Aorta (tissue), 5 donors: ENCODE results near the gene GLG1. TPM values are rescaled to one million over a fixed set of nuclear protein-coding genes. Genes with fewer than 3 reads are reported as not detected.

Source experiments
- ATAC-seq: fragments of 200-7000 bp; cut with Tn5 transposase; one replicate; pipeline ENCODE4 v1.9.1; 2022; ENCODE audit warnings: moderate library complexity; ENCODE audit not compliant: low FRiP score
- DNase-seq, 2 donors: peaks; one replicate each; pipeline ENCODE4 v3.0.0-alpha.2; 2020
- H3K27ac ChIP-seq, 2 donors: one replicate each; pipeline ENCODE4 v1.5.1; 2013; ENCODE audit warnings: low read length in 2 of 2, mild to moderate bottlenecking in 2 of 2, moderate library complexity in 2 of 2, control low read depth in 1 of 2, inconsistent platforms in 1 of 2, low read depth in 1 of 2
- H3K27me3 ChIP-seq, 2 donors: one replicate each; pipeline ENCODE4 v1.6.1; 2013; ENCODE audit warnings: control low read depth in 1 of 2, low read length in 1 of 2, mild to moderate bottlenecking in 1 of 2, moderate library complexity in 1 of 2; ENCODE audit not compliant: insufficient read depth in 2 of 2, control insufficient read depth in 1 of 2
- H3K36me3 ChIP-seq, 2 donors: one replicate each; pipeline ENCODE4 v1.6.1; 2013; ENCODE audit warnings: control low read depth in 1 of 2, low read length in 1 of 2, mild to moderate bottlenecking in 1 of 2; ENCODE audit not compliant: insufficient read depth in 2 of 2, control insufficient read depth in 1 of 2
- H3K4me1 ChIP-seq, 2 donors: one replicate each; pipeline ENCODE4 v1.6.1; 2013; ENCODE audit warnings: low read length in 2 of 2, control low read depth in 1 of 2, mild to moderate bottlenecking in 1 of 2, moderate library complexity in 1 of 2; ENCODE audit not compliant: insufficient read depth in 2 of 2, control insufficient read depth in 1 of 2
- H3K4me3 ChIP-seq, 2 donors: one replicate each; pipeline ENCODE4 v1.5.1; 2013; ENCODE audit warnings: low read length in 2 of 2, control low read depth in 1 of 2, mild to moderate bottlenecking in 1 of 2
- H3K9me3 ChIP-seq: one replicate; pipeline ENCODE4 v1.6.1; 2013; ENCODE audit warnings: mild to moderate bottlenecking, low read length; ENCODE audit not compliant: control insufficient read depth
- WGBS, 2 donors: extraction: QIAGEN DNeasy Blood & Tissue Kit; methylation state at CpG; one replicate each; pipeline ENCODE4 v1.1.7; 2013; 5-methylcytosine and 5-hydroxymethylcytosine counted together
- intact Hi-C, 2 donors: fragments of 100-400 bp; cut with DNase I; formaldehyde crosslinking; loops; one replicate each; pipeline versions ENCODE4 v1.14.2 to v1.15.0; 2022
- polyA plus RNA-seq, 2 donors: library from polyadenylated mRNA; stranded (reverse); fragments of 200-250 nt; gene quantifications; one replicate each; pipeline ENCODE4 v1.2.3, GENCODE V29; 2013
- total RNA-seq, 2 donors: library from RNA; stranded (reverse); fragmentation: NEBNext Ultra II Directional; extraction: Animal tissue kit (Norgen Biotek cat#: 25700); gene quantifications; one replicate each; pipeline ENCODE4 v1.2.1, GENCODE V29; 2021
- donor health status: healthy with polysubstance abuse.
- donor health status: Bipolar disorder and iron deficiency.
- donor health status: DM: no; HTN: no; CAD: no.
- donor health status: DM: no; HTN: no; CAD: no.
- donor health status: DM: yes; HTN: yes; CAD: no.

The GLG1 gene
- total and polyA plus RNA-seq, 4 donors: 26.2 to 173 (median 114) TPM

GRCh38 chr16:74575175-74575806 is 31.6 kb downstream of the GLG1 start:
- Histone ChIP-seq H3K27ac (no peak overlapping the region), H3K36me3 (no peaks in the 10 kb centered on the region), H3K4me3 (no peak overlapping the region), H3K9me3 (no peaks in the 10 kb centered on the region), H3K27me3 (no peaks in the 10 kb centered on the region), H3K4me1 (no peaks in the 10 kb centered on the region)
- DNase-seq (no peak), ATAC-seq (no peak)
- 92 to 93% methylated on average over 7 of the region's 7 CpGs for WGBS, 2 donors
- intact Hi-C loops: no loop called here

DNA sequence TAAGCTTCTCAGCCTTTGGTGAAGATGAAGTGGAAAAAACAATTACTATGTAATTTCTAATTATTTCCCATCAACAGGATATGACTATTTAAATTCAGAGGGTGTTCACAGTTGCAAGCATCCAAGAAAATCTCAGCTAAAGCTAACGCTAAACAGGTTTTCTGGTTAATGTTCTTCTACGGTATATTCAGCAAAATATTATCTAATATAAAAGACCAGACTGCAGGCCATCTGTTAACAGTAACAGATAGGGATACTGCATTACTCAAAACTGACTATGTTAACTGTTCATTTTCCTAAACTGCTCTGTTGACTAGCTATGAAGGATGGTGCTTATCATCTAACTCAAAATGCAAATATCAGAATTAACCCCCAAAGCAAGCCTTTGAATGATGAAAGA is 32.8 kb downstream of the GLG1 start:
- intact Hi-C loops: no loop called here
- H3K27me3 ChIP-seq: no peaks in the 10 kb centered on the region
- 82 to 84% methylated on average over 2 of the region's 2 CpGs for WGBS, 2 donors
- H3K9me3 ChIP-seq: no peaks in the 10 kb centered on the region
- no peak overlapping the region for H3K27ac ChIP-seq
- DNase-seq (no peak), ATAC-seq (no peak)
- no peak overlapping the region for H3K4me3 ChIP-seq
- H3K36me3 ChIP-seq: no peaks in the 10 kb centered on the region
- H3K4me1 ChIP-seq: no peaks in the 10 kb centered on the region

DNA sequence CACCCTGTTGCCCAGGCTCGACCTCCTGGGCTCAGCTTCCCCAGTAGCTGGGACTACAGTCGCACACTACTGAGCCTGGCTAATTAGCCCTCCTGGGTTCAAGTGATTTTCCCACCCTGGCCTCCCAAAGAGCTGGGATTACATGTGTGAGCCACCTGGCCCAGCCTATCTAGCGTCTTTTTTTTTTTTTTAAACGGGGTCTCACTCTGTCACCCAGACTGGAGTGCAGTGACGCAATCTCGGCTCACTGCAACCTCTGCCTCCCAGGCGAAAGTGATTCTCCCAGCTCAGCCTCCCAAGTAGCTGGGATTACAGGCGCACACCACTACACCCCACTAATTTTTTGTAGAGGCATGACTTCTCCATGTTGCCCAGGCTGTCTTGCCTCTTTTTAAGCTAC is 33.3 kb downstream of the GLG1 start:
- Histone ChIP-seq H3K4me1 (no peaks in the 10 kb centered on the region), H3K27ac (no peak overlapping the region), H3K9me3 (no peaks in the 10 kb centered on the region), H3K36me3 (no peaks in the 10 kb centered on the region), H3K27me3 (no peaks in the 10 kb centered on the region), H3K4me3 (no peak overlapping the region)
- ATAC-seq (no peak), DNase-seq (no peak)
- intact Hi-C loops: no loop called here
- whole genome bisulfite sequencing, 2 donors: 82 to 84% methylated on average over 8 of the region's 8 CpGs

GRCh38 chr16:74570412-74571301 is 36.3 kb downstream of the GLG1 start:
- no peaks in the 10 kb centered on the region for H3K36me3 ChIP-seq
- H3K27me3 ChIP-seq: no peaks in the 10 kb centered on the region
- H3K4me1 ChIP-seq: peaks cover 0 to 3% of the 10 kb centered on the region in 2 donors
- H3K9me3 ChIP-seq: no peaks in the 10 kb centered on the region
- DNase-seq (no peak), ATAC-seq (no peak)
- no peak overlapping the region for H3K4me3 ChIP-seq
- 86 to 89% methylated on average over 5 of the region's 5 CpGs for WGBS, 2 donors
- no peak overlapping the region for H3K27ac ChIP-seq
- intact Hi-C loops: no loop called here

DNA sequence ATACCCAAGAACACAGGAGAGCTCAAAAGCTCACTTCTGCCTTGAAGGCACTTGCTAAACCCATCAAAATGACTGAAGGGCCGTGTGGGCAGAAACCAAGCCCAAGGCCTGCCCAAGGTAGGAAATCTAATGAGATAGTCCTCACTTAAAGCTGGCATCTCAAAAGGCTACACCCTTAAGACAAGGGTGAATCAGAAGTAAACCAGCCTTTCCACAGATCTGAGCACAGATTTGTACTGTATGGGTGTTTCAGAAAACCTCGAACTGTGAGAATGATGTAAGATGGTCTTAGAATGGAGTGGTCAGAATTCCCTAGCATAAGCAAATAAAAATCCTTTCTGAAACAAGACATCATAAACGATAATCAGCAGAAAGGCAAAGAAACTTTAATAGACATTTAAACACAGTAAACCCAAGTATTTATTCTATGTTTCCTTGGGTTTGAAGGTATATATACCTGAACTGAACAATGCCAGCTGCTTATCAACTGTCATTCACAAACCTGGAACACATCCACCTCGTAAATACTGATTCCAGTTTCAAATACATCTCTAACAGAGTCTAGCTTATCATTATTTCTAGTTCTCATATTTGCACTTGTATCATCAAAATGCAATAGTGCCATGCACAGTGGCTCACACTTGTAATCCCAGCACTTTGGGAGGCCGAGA is 37.8 kb downstream of the GLG1 start:
- Histone ChIP-seq H3K27me3 (no peaks in the 10 kb centered on the region), H3K36me3 (no peaks in the 10 kb centered on the region), H3K4me3 (no peak overlapping the region), H3K4me1 (peaks cover 2 to 3% of the 10 kb centered on the region in 2 donors), H3K9me3 (no peaks in the 10 kb centered on the region), H3K27ac (no peak overlapping the region)
- ATAC-seq (no peak), DNase-seq (no peak)
- intact Hi-C loops: no loop called here
- 83 to 85% methylated on average over 5 of the region's 5 CpGs for WGBS, 2 donors

DNA sequence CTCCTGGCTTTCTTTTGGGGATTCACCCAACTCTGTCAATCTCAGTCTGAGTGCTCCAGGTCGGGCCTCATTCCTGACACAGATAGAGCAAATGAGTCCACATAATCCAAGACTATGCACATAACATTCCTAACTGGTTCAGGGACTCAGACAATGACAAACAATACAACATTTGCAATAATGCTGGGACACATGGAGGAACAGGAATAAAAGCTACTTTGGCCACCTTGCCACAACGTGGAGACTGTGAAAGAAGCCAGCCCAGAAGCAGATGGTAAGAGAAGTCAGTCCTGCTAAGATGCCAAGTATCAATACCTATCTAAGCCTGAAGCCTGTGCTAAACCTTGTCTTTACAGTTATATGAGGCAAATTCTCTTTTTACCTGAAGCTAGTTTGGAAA is 39.0 kb downstream of the GLG1 start:
- WGBS, 2 donors: 76 to 86% methylated on average over 2 of the region's 2 CpGs
- Histone ChIP-seq H3K27ac (no peak overlapping the region), H3K36me3 (no peaks in the 10 kb centered on the region), H3K27me3 (no peaks in the 10 kb centered on the region), H3K4me1 (peaks cover 3 to 5% of the 10 kb centered on the region in 2 donors), H3K4me3 (no peak overlapping the region), H3K9me3 (no peaks in the 10 kb centered on the region)
- DNase-seq (no peak), ATAC-seq (no peak)
- intact Hi-C loops: no loop called here

- Histone ChIP-seq H3K4me1 (peaks cover 3 to 5% of the 10 kb centered on the region in 2 donors), H3K9me3 (no peaks in the 10 kb centered on the region)
Measured at GRCh38 chr16:74565378-74565777, 41.5 kb downstream of the GLG1 start.

DNA sequence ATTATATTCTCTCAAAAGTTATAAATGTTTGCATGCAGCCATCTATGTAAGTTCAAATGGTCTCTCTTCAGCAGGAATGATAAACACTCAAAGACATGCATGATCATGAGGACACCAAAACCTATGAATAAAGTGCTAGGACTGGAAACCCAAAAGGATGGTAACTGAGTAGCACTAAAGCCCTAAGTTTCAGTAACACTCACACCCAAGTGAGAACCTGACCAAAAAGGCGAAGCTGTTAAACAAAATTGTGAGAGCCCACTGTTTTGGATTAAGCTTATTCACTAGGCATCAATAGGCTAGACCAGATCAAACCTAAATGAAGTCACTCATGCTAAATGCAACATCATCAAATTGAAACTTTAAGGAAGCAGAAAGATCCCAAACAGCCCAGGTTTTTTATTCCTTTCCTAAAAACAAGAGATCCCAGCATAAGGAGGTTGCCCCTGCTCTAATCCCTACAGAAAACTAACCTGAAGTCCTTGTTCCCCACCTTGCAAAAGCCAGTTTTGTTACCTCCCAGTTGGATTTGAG is 42.4 kb downstream of the GLG1 start:
- Histone ChIP-seq H3K36me3 (no peaks in the 10 kb centered on the region), H3K27me3 (no peaks in the 10 kb centered on the region), H3K27ac (no peak overlapping the region), H3K9me3 (no peaks in the 10 kb centered on the region), H3K4me1 (peaks cover 3 to 5% of the 10 kb centered on the region in 2 donors), H3K4me3 (no peak overlapping the region)
- no peak for DNase-seq
- intact Hi-C loops: no loop called here
- 93 to 100% methylated on average over 1 of the region's 1 CpG for WGBS, 2 donors
- ATAC-seq: no peak

More at GRCh38 chr16:74565378-74565777, 41.5 kb downstream of the GLG1 start:
- no peak overlapping the region for H3K27ac ChIP-seq
- H3K36me3 ChIP-seq: no peaks in the 10 kb centered on the region
- no peak overlapping the region for H3K4me3 ChIP-seq
- DNase-seq (no peak), ATAC-seq (no peak)
- 82 to 83% methylated on average over 5 of the region's 5 CpGs for WGBS, 2 donors
- intact Hi-C loops: no loop called here
- no peaks in the 10 kb centered on the region for H3K27me3 ChIP-seq
